Superior temporal gyrus (tissue), 1 donor: ENCODE data around the gene GFRA3.
A peak's percentile ranks its signal among the peaks of the same experiment; 100 is the strongest.

Experiments used
- DNase-seq: peaks from one replicate; pipeline ENCODE4 v3.0.0-alpha.2; 2016; ENCODE audit errors: extremely low spot score

Gene GFRA3

GRCh38 chr5:138246822-138247221 lies 27.6 kb downstream of the GFRA3 start:
- DNase-seq: no peak

GRCh38 chr5:138246334-138246733 lies 28.1 kb downstream of the GFRA3 start:
- no peak for DNase-seq

GRCh38 chr5:138245717-138246116 lies 28.7 kb downstream of the GFRA3 start:
- DNase-seq: no peak

GRCh38 chr5:138243794-138244193 lies 30.6 kb downstream of the GFRA3 start:
- DNase-seq: no peak

- no peak for DNase-seq
Observed at GRCh38 chr5:138241688-138242571, 32.5 kb downstream of the GFRA3 start.

- no peak for DNase-seq
Observed at GRCh38 chr5:138240650-138241385, 33.6 kb downstream of the GFRA3 start.

- no peak for DNase-seq
Observed at GRCh38 chr5:138238034-138238433, 36.4 kb downstream of the GFRA3 start.

GRCh38 chr5:138234651-138235050 lies 39.8 kb downstream of the GFRA3 start:
- no peak for DNase-seq

GRCh38 chr5:138233280-138233679 lies 41.1 kb downstream of the GFRA3 start:
- no peak for DNase-seq

- DNase-seq: no peak
Observed at GRCh38 chr5:138230981-138231589, 43.3 kb downstream of the GFRA3 start.

- no peak for DNase-seq
Observed at GRCh38 chr5:138230261-138230660, 44.2 kb downstream of the GFRA3 start.

GRCh38 chr5:138229387-138229786 lies 45.0 kb downstream of the GFRA3 start:
- DNase-seq: no peak

GRCh38 chr5:138226910-138227309 lies 47.5 kb downstream of the GFRA3 start:
- DNase-seq: no peak

GRCh38 chr5:138224712-138225111 lies 49.7 kb downstream of the GFRA3 start:
- DNase-seq: no peak

GRCh38 chr5:138223532-138223931 lies 50.9 kb downstream of the GFRA3 start:
- no peak for DNase-seq

- DNase-seq: no peak
Observed at GRCh38 chr5:138216799-138217198, 57.6 kb downstream of the GFRA3 start.

GRCh38 chr5:138213161-138214029 lies 61.0 kb downstream of the GFRA3 start, which contains the start of gene CDC23:
Gene CDC23, minus strand, starts transcription at chr5:138213323. Its CDS starts 11 bp downstream, at chr5:138213312.
- peak; percentile 99 for DNase-seq

GRCh38 chr5:138212828-138213160 lies 61.6 kb downstream of the GFRA3 start:
- no peak for DNase-seq

GRCh38 chr5:138210985-138211384 lies 63.4 kb downstream of the GFRA3 start:
- no peak for DNase-seq
